Gastrocnemius medialis (tissue), 4 donors: Measurements from ENCODE around the gene MPV17.

ENCODE experiments used
- CTCF ChIP-seq, 5 experiments: fragments of 450-650 bp in 3 of 5; fragments of 200-600 bp in 2 of 5; sonication (generic) in 2 of 5; IDR thresholded peaks in 4 of 5; conservative IDR thresholded peaks in 1 of 5; 1 replicate in 4 of 5; 2 replicates in 1 of 5; pipeline ENCODE4 v1.5.1; 2016 to 2019; ENCODE audit warnings: antibody characterized with exemption in 5 of 5, mild to moderate bottlenecking in 3 of 5, moderate library complexity in 3 of 5
- POLR2A ChIP-seq, 2 donors: fragments of 450-650 bp; IDR thresholded peaks; one replicate each; pipeline ENCODE4 v1.6.1; 2017; ENCODE audit warnings: antibody characterized with exemption in 2 of 2, mild to moderate bottlenecking in 2 of 2, moderate library complexity in 2 of 2

- TF ChIP-seq CTCF (IDR thresholded peaks at IDR 0.05 in 4 of 5, conservative IDR thresholded peaks at IDR 0.05 in 1 of 5) (no peak), POLR2A (IDR thresholded peaks at IDR 0.05) (peak in 1 of 2 donors; percentile 11)
Measured at GRCh38 chr2:27314709-27315108, 8.2 kb downstream of the MPV17 start.
